HEK293 (cell line): ENCODE measurements around the gene TSEN2.

Source experiments
- MYNN ChIP-seq: fragments of 450-650 bp; formaldehyde crosslinking; IDR thresholded peaks from 2 replicates; pipeline ENCODE4 v1.5.1; 2016; ENCODE audit warnings: missing biosample characterization, missing genetic modification characterization, borderline replicate concordance
- ZNF184 ChIP-seq: fragments of 450-650 bp; IDR thresholded peaks from 2 replicates; pipeline ENCODE4 v1.5.1; 2018; ENCODE audit warnings: missing biosample characterization, mild to moderate bottlenecking, missing genetic modification characterization
- ZNF76 ChIP-seq: fragments of 450-650 bp; formaldehyde crosslinking; IDR thresholded peaks from 2 replicates; pipeline ENCODE4; 2016; ENCODE audit warnings: low read depth, missing biosample characterization, missing genetic modification characterization, borderline replicate concordance
- TF ChIP-seq, protein P1 (sequence below): fragments of 450-650 bp; formaldehyde crosslinking; IDR thresholded peaks from 2 replicates; pipeline ENCODE4 v1.5.1; 2016; ENCODE audit warnings: missing biosample characterization, missing genetic modification characterization
- TF ChIP-seq, protein P2 (sequence below): fragments of 450-650 bp; formaldehyde crosslinking; IDR thresholded peaks from 2 replicates; pipeline ENCODE4 v1.5.1; 2016; ENCODE audit warnings: missing biosample characterization, missing genetic modification characterization
- TF ChIP-seq, protein P3 (sequence below): IDR thresholded peaks from 2 replicates; pipeline ENCODE4 v1.6.1; 2011; ENCODE audit warnings: mild to moderate bottlenecking, low read depth, low read length, borderline replicate concordance
- TF ChIP-seq, protein P4 (sequence below): fragments of 450-650 bp; formaldehyde crosslinking; IDR thresholded peaks from 2 replicates; pipeline ENCODE4; 2016; ENCODE audit warnings: missing biosample characterization, missing genetic modification characterization

DNA sequence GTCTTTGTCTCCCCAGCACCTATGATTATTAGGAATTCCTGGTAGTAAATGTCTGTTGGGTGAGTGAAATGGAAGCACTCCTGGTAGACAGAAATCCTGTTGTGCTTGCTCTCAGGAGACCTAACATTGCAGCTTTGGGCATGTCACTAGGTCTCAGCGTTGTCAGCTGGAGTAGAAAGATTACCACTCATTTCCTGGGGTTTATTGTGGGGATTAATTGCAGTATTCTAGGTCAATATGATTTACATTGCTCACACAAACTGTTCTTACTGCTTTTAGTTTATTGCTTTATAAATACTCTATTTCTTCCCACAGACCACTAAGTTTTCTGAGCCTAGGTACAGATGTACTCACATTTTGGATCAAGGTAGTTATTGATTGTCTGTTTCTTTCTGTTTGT, 5.1 kb downstream of the TSEN2 start:
- TF ChIP-seq, protein P1, sequence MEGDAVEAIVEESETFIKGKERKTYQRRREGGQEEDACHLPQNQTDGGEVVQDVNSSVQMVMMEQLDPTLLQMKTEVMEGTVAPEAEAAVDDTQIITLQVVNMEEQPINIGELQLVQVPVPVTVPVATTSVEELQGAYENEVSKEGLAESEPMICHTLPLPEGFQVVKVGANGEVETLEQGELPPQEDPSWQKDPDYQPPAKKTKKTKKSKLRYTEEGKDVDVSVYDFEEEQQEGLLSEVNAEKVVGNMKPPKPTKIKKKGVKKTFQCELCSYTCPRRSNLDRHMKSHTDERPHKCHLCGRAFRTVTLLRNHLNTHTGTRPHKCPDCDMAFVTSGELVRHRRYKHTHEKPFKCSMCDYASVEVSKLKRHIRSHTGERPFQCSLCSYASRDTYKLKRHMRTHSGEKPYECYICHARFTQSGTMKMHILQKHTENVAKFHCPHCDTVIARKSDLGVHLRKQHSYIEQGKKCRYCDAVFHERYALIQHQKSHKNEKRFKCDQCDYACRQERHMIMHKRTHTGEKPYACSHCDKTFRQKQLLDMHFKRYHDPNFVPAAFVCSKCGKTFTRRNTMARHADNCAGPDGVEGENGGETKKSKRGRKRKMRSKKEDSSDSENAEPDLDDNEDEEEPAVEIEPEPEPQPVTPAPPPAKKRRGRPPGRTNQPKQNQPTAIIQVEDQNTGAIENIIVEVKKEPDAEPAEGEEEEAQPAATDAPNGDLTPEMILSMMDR: no peak
- no peak for TF ChIP-seq ZNF184 (tag by site-specific recombination)
- TF ChIP-seq, protein P2, sequence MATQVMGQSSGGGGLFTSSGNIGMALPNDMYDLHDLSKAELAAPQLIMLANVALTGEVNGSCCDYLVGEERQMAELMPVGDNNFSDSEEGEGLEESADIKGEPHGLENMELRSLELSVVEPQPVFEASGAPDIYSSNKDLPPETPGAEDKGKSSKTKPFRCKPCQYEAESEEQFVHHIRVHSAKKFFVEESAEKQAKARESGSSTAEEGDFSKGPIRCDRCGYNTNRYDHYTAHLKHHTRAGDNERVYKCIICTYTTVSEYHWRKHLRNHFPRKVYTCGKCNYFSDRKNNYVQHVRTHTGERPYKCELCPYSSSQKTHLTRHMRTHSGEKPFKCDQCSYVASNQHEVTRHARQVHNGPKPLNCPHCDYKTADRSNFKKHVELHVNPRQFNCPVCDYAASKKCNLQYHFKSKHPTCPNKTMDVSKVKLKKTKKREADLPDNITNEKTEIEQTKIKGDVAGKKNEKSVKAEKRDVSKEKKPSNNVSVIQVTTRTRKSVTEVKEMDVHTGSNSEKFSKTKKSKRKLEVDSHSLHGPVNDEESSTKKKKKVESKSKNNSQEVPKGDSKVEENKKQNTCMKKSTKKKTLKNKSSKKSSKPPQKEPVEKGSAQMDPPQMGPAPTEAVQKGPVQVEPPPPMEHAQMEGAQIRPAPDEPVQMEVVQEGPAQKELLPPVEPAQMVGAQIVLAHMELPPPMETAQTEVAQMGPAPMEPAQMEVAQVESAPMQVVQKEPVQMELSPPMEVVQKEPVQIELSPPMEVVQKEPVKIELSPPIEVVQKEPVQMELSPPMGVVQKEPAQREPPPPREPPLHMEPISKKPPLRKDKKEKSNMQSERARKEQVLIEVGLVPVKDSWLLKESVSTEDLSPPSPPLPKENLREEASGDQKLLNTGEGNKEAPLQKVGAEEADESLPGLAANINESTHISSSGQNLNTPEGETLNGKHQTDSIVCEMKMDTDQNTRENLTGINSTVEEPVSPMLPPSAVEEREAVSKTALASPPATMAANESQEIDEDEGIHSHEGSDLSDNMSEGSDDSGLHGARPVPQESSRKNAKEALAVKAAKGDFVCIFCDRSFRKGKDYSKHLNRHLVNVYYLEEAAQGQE: no peak
- TF ChIP-seq, protein P3, sequence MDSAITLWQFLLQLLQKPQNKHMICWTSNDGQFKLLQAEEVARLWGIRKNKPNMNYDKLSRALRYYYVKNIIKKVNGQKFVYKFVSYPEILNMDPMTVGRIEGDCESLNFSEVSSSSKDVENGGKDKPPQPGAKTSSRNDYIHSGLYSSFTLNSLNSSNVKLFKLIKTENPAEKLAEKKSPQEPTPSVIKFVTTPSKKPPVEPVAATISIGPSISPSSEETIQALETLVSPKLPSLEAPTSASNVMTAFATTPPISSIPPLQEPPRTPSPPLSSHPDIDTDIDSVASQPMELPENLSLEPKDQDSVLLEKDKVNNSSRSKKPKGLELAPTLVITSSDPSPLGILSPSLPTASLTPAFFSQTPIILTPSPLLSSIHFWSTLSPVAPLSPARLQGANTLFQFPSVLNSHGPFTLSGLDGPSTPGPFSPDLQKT: no peak
- TF ChIP-seq ZNF76: no peak
- no peak for TF ChIP-seq MYNN
- TF ChIP-seq, protein P4, sequence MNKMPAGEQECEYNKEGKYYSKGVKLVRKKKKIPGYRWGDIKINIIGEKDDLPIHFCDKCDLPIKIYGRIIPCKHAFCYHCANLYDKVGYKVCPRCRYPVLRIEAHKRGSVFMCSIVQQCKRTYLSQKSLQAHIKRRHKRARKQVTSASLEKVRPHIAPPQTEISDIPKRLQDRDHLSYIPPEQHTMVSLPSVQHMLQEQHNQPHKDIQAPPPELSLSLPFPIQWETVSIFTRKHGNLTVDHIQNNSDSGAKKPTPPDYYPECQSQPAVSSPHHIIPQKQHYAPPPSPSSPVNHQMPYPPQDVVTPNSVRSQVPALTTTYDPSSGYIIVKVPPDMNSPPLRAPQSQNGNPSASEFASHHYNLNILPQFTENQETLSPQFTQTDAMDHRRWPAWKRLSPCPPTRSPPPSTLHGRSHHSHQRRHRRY (tag by site-specific recombination): no peak
